ENCODE results near the gene ARPIN.

The ARPIN gene

GRCh38 chr15:89904519-89904918, 8.2 kb downstream of the ARPIN start:
- TF ChIP-seq CTCF (IDR thresholded peaks at IDR 0.05) = no peak

- no peak for TF ChIP-seq CTCF (IDR thresholded peaks at IDR 0.05)
Observed at GRCh38 chr15:89903858-89904130, 9.0 kb downstream of the ARPIN start.

GRCh38 chr15:89903015-89903857, 9.5 kb downstream of the ARPIN start:
- TF ChIP-seq CTCF (IDR thresholded peaks at IDR 0.05) = no peak

- TF ChIP-seq CTCF (IDR thresholded peaks at IDR 0.05) = no peak
Observed at GRCh38 chr15:89900849-89901248, 11.9 kb downstream of the ARPIN start.

GRCh38 chr15:89899951-89900567, 12.7 kb downstream of the ARPIN start:
- no peak for TF ChIP-seq CTCF (IDR thresholded peaks at IDR 0.05)

GRCh38 chr15:89899295-89899945, 13.3 kb downstream of the ARPIN start:
- no peak for TF ChIP-seq CTCF (IDR thresholded peaks at IDR 0.05)

- TF ChIP-seq CTCF (IDR thresholded peaks at IDR 0.05) = peak; percentile 52
Observed at GRCh38 chr15:89898614-89899294, 14.0 kb downstream of the ARPIN start.

All from LNCAP (cell line).